Activated CD8-positive, alpha-beta T cell treated with anti-CD3 and anti-CD28 coated beads for 36 hours (primary cell): ENCODE results near the gene ESYT2. TPM values are rescaled to one million over a fixed set of nuclear protein-coding genes. Genes with fewer than 3 reads are reported as not detected.
A peak's percentile ranks its signal among the peaks of the same experiment; 100 is the strongest.

Source experiments
- ATAC-seq: fragments of 200-7000 bp; cut with Tn5 transposase; one replicate; pipeline ENCODE4 v1.10.0; 2021; ENCODE audit warnings: mild to moderate bottlenecking, moderate library complexity
- CTCF ChIA-PET: fragments of 350-600 bp; sonication (Branson Sonifier 250); formaldehyde crosslinking; loops from one replicate; lab custom pipeline; 2021; ENCODE audit warnings: antibody characterized with exemption; lab: Charles Lee
- POLR2A ChIA-PET: fragments of 350-600 bp; sonication (Branson Sonifier 250); formaldehyde crosslinking; loops from one replicate; lab custom pipeline; 2021; ENCODE audit warnings: antibody characterized with exemption; lab: Charles Lee
- DNase-seq: peaks from one replicate; pipeline ENCODE4 v3.0.0-alpha.2; 2020
- H3K27ac Mint-ChIP-seq: one replicate; pipeline ENCODE4 v1.8.0; 2021; ENCODE audit warnings: mild to moderate bottlenecking, mixed read lengths
- H3K27me3 Mint-ChIP-seq: one replicate; pipeline ENCODE4 v1.8.0; 2021; ENCODE audit warnings: mixed read lengths
- H3K36me3 Mint-ChIP-seq: one replicate; pipeline ENCODE4 v1.8.0; 2021; ENCODE audit warnings: low read depth, mixed read lengths
- H3K4me1 Mint-ChIP-seq: one replicate; pipeline ENCODE4 v1.8.0; 2021; ENCODE audit warnings: low read depth, mixed read lengths
- H3K4me3 Mint-ChIP-seq: one replicate; pipeline ENCODE4 v1.8.0; 2021; ENCODE audit warnings: mild to moderate bottlenecking, moderate library complexity, mixed read lengths
- H3K9me3 Mint-ChIP-seq: one replicate; pipeline ENCODE4 v1.8.0; 2021; ENCODE audit warnings: mixed read lengths
- CTCF ChIP-seq: fragments of 200-600 bp; IDR thresholded peaks from one replicate; pipeline ENCODE4 v1.8.0; 2022; ENCODE audit warnings: antibody characterized with exemption, mild to moderate bottlenecking
- intact Hi-C: fragments of 100-400 bp; cut with micrococcal nuclease; formaldehyde crosslinking; loops from one replicate; pipeline ENCODE4 v1.10.0; 2022
- total RNA-seq, 2 experiments: library from RNA; stranded (reverse); gene quantifications; one replicate each; pipeline ENCODE4 v1.2.3, GENCODE V29; 2021

The ESYT2 gene
- total RNA-seq, 2 experiments from 2014 or later, result 55.5 to 56.6 TPM

GRCh38 chr7:158803367-158803969, 25.8 kb downstream of the ESYT2 start:
- Mint-ChIP-seq H3K27me3 (no peaks in the 10 kb centered on the region), H3K36me3 (peaks cover 47% of the 10 kb centered on the region), H3K4me3 (no peak overlapping the region), H3K27ac (peak overlapping the region; percentile 63), H3K9me3 (peaks cover 9% of the 10 kb centered on the region), H3K4me1 (peaks cover 57% of the 10 kb centered on the region)
- ATAC-seq (no peak), DNase-seq (no peak)
- intact Hi-C loops, result no loop called here
- TF ChIP-seq CTCF, result no peak
- ChIA-PET POLR2A (interaction anchor here (0.6 to 1.3 kb wide), 3 partner anchors 10 to 140 kb away, joined by 3 to 4 read pairs (median 4); no protein-coding TSS in a partner anchor), CTCF (no interaction called here)

GRCh38 chr7:158802535-158803366, 26.6 kb downstream of the ESYT2 start:
- DNase-seq (no peak), ATAC-seq (no peak)
- intact Hi-C loops, result no loop called here
- H3K36me3 Mint-ChIP-seq, result peaks cover 43% of the 10 kb centered on the region
- no peak overlapping the region for H3K4me3 Mint-ChIP-seq
- peak overlapping the region; percentile 63 for H3K27ac Mint-ChIP-seq
- CTCF ChIA-PET, result no interaction called here
- H3K4me1 Mint-ChIP-seq, result peaks cover 50% of the 10 kb centered on the region
- POLR2A ChIA-PET, result interaction anchor here (0.6 to 1.3 kb wide), 3 partner anchors 9 to 141 kb away, joined by 3 to 4 read pairs (median 4); no protein-coding TSS in a partner anchor
- peaks cover 9% of the 10 kb centered on the region for H3K9me3 Mint-ChIP-seq
- no peaks in the 10 kb centered on the region for H3K27me3 Mint-ChIP-seq
- no peak for TF ChIP-seq CTCF

- no peak for DNase-seq
- POLR2A ChIA-PET, result interaction anchor here (0.9 kb wide), 1 partner anchor 11 kb away, joined by 4 read pairs; no protein-coding TSS in a partner anchor
- ATAC-seq, result no peak
These were observed 30.6 kb downstream of the ESYT2 start for GRCh38 chr7:158798741-158799140.

GRCh38 chr7:158796667-158797066, 32.6 kb downstream of the ESYT2 start:
- no peak overlapping the region for H3K4me3 Mint-ChIP-seq
- H3K36me3 Mint-ChIP-seq, result peaks cover 39% of the 10 kb centered on the region
- ATAC-seq (no peak), DNase-seq (no peak)
- CTCF ChIA-PET, result no interaction called here
- no peaks in the 10 kb centered on the region for H3K27me3 Mint-ChIP-seq
- peaks cover 24% of the 10 kb centered on the region for H3K4me1 Mint-ChIP-seq
- H3K9me3 Mint-ChIP-seq, result no peaks in the 10 kb centered on the region
- intact Hi-C loops, result no loop called here
- POLR2A ChIA-PET, result interaction anchor here (0.9 kb wide), 1 partner anchor 23 kb away, joined by 3 read pairs; no protein-coding TSS in a partner anchor
- TF ChIP-seq CTCF, result no peak
- no peak overlapping the region for H3K27ac Mint-ChIP-seq

More at GRCh38 chr7:158798741-158799140, 30.6 kb downstream of the ESYT2 start:
- H3K36me3 Mint-ChIP-seq, result peaks cover 38% of the 10 kb centered on the region
- H3K4me1 Mint-ChIP-seq, result peaks cover 36% of the 10 kb centered on the region
- intact Hi-C loops, result no loop called here
- no peak overlapping the region for H3K27ac Mint-ChIP-seq
- no peaks in the 10 kb centered on the region for H3K9me3 Mint-ChIP-seq
- H3K27me3 Mint-ChIP-seq, result no peaks in the 10 kb centered on the region
- CTCF ChIA-PET, result no interaction called here
- no peak overlapping the region for H3K4me3 Mint-ChIP-seq
- no peak for TF ChIP-seq CTCF

- Mint-ChIP-seq H3K36me3 (peaks cover 47% of the 10 kb centered on the region), H3K27ac (no peak overlapping the region), H3K4me1 (peaks cover 16% of the 10 kb centered on the region), H3K4me3 (no peak overlapping the region), H3K9me3 (no peaks in the 10 kb centered on the region), H3K27me3 (no peaks in the 10 kb centered on the region)
- intact Hi-C loops, result no loop called here
- DNase-seq (no peak), ATAC-seq (no peak)
- POLR2A ChIA-PET, result interaction anchor here (1.3 kb wide), 1 partner anchor 29 kb away, joined by 3 read pairs; no protein-coding TSS in a partner anchor
- no peak for TF ChIP-seq CTCF
- CTCF ChIA-PET, result no interaction called here
These were observed 34.0 kb downstream of the ESYT2 start for GRCh38 chr7:158795272-158795671.
